Lower leg skin (tissue), 4 donors: Measurements from ENCODE around the gene SIGMAR1. TPM values are rescaled to one million over a fixed set of nuclear protein-coding genes. Genes with fewer than 3 reads are reported as not detected.

ENCODE experiments used
- DNase-seq, 2 donors: peaks; one replicate each; pipeline ENCODE4 v3.0.0-alpha.2; 2019; ENCODE audit warnings: low spot score in 2 of 2
- H3K4me3 ChIP-seq: fragments of 200-600 bp; sonication (generic); 2 replicates; pipeline ENCODE4 v1.5.1; 2017; ENCODE audit warnings: mild to moderate bottlenecking, low read depth; ENCODE audit not compliant: poor library complexity, severe bottlenecking
- CTCF ChIP-seq, 3 donors: fragments of 450-650 bp; IDR thresholded peaks; one replicate each; pipeline ENCODE4 v1.5.1; 2016; ENCODE audit warnings: antibody characterized with exemption in 3 of 3, mild to moderate bottlenecking in 3 of 3, moderate library complexity in 2 of 3
- POLR2A ChIP-seq, 2 donors: fragments of 450-650 bp; IDR thresholded peaks; one replicate each; pipeline ENCODE4 v1.6.1; 2016 to 2017; ENCODE audit warnings: antibody characterized with exemption in 2 of 2, mild to moderate bottlenecking in 1 of 2, moderate library complexity in 1 of 2
- WGBS, 2 donors: methylation state at CpG; one replicate each; pipeline ENCODE4 v1.1.5; 2018; 5-methylcytosine and 5-hydroxymethylcytosine counted together
- intact Hi-C: fragments of 100-400 bp; cut with DNase I; formaldehyde crosslinking; loops from one replicate; pipeline ENCODE4 v1.15.0; 2023; ENCODE audit warnings: low total_unique reads
- total RNA-seq, 4 donors: library from RNA; depleted of rRNA; stranded (reverse); fragments of >200 nt; gene quantifications; one replicate each; pipeline ENCODE4 v1.1.0, GENCODE V29; 2016

SIGMAR1 gene
- total RNA-seq, 4 donors from 2014 or later: 99.1 to 130 (median 107) TPM

- no peak overlapping the region for H3K4me3 ChIP-seq
- intact Hi-C loops: no loop called here
- WGBS, 2 donors: 17 to 20% methylated on average over 1 of the region's 1 CpG
- no peak for TF ChIP-seq POLR2A (IDR thresholded peaks at IDR 0.05)
- TF ChIP-seq CTCF (IDR thresholded peaks at IDR 0.05): no peak
- no peak for DNase-seq
These were observed 36.7 kb downstream of the SIGMAR1 start for GRCh38 chr9:34600908-34601307.

DNA sequence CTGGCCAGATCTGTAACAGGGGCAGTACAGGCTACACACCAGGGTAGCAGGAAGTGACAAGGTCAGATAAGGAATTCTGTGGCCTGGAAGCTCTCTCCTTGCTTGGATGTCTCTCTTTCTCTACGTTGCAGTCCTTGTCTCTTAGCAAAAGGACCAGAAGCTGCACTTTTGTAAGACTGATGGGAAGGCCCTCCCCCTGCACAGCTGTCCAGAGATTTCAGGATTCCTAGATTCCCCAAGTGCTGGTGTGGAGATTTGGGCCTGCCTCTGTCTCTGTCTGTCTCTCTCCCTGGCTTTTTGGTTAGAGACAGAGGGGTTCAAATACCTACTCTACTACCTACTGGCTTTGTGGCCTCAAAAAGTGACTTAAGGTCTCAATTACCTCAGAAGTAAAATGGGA is 38.0 kb downstream of the SIGMAR1 start:
- WGBS, 2 donors: 41 to 63% methylated on average over 1 of the region's 1 CpG
- intact Hi-C loops: loop anchor here (10.0 kb wide), 1 partner anchor 165 kb away; no protein-coding TSS in a partner anchor
- no peak overlapping the region for H3K4me3 ChIP-seq
- no peak for DNase-seq
- TF ChIP-seq CTCF (IDR thresholded peaks at IDR 0.05) (no peak), POLR2A (IDR thresholded peaks at IDR 0.05) (no peak)

DNA sequence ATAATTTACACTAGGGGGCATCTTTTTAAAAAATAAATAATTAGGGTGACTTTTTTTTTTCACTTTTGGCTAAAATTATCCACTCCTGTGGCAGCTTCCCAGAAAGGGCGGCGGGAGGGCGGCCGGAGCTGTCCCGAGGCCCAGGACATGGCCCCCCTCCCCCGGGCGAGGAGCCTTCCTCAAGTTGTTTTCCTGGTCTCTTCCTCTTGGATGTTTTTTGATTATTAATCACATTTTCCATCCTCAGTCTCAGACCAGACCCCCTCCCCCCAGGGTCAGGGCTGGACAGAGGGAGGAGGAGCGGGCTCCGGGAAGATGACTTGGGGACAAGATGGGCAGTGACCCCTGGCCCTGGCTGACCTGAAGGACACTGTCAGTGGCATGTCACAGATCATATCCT is 43.4 kb downstream of the SIGMAR1 start:
- H3K4me3 ChIP-seq: no peak overlapping the region
- no peak for TF ChIP-seq POLR2A (IDR thresholded peaks at IDR 0.05)
- no peak for TF ChIP-seq CTCF (IDR thresholded peaks at IDR 0.05)
- intact Hi-C loops: loop anchor here (5.0 to 10.0 kb wide), 2 partner anchors 42 to 159 kb away; no protein-coding TSS in a partner anchor
- WGBS, 2 donors: 61 to 65% methylated on average over 9 of the region's 9 CpGs
- DNase-seq: no peak

DNA sequence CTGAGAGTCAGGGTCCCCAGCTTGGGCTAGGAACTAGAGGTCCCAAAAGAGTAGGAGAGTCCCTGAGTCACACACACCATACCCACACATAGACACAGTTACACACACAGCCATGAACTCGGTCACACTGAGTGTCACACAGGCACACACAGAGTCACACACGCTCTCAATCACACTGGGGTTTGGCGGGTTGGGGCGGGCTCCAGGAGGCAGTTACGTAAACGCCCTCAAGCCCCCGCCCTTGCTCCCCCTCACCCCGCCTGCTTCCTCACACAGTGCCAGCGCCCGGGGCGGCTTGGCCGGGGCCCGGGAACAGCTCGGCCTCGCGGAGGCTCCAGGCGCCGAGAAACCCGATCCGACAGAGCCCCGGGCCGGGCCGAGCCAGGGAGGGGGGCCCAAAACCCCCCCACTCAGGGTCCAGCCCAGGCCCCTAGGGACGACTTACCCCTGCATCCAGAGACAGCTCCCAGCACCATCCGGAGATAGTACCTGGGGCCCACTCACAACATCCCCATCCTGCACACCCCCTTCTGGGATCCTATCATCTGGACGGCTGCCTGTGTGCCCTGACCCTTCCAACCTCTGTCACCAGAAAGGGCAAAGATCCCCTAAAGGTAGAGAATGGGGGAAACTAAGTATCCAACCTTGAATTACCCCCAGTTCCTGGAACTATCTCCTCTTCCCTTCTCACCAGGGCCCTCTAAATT is 44.5 kb downstream of the SIGMAR1 start:
- peak; percentile 79 to 97 for DNase-seq
- 1 to 2% methylated on average over 12 to 18 of the region's 26 CpGs for WGBS, 2 donors
- TF ChIP-seq POLR2A (IDR thresholded peaks at IDR 0.05) (no peak), CTCF (IDR thresholded peaks at IDR 0.05) (no peak)
- intact Hi-C loops: loop anchor here (5.0 to 10.0 kb wide), 2 partner anchors 41 to 158 kb away; no protein-coding TSS in a partner anchor
- H3K4me3 ChIP-seq: no peak overlapping the region

DNA sequence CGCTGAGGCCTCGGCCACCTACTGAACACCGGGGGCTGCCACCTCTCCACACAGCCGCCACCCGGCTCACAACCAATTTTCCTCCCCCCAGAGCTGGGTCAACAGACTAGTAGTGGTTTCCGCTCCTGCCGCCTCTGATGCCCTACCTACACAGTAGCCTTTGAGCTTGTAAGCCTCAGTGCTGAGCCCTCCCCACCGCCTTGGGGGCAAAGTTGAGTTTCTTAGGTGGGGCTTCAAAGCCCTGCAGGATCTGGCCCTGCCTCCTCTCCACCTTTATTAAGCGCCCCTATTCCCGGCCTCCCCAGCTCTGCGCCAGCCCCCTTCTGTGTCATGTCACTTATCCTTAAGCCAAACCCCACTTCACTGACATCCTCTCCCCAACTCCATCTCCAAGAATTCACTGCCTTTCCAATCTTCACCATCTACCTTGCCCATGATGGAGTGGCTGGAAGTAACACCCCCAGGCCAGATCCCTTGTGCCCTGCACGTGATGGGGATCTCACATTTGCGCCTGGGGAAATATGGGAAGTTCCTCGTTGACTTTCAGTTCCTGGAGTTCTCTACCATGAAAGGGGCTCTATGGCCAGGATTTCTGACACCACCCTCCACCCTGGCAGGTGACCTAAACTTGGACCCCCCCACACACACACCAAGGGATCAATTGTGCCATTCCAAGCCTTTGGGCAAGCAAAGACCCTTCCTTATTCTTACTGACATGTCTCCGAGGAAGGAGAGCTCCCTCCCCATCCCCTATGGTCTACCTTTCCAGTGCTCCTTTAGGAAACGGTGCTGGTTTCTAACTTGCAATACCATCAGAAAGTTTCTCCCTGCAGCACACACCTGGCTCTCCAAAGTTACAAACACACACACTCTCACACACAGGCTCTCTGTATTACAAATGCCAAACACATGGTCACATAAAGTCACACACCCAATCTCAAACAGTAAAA is 45.4 kb downstream of the SIGMAR1 start:
- H3K4me3 ChIP-seq: no peak overlapping the region
- intact Hi-C loops: loop anchor here (5.0 to 10.0 kb wide), 2 partner anchors 40 to 157 kb away; no protein-coding TSS in a partner anchor
- no peak for DNase-seq
- 30 to 33% methylated on average over 15 to 16 of the region's 16 CpGs for WGBS, 2 donors
- TF ChIP-seq POLR2A (IDR thresholded peaks at IDR 0.05) (no peak), CTCF (IDR thresholded peaks at IDR 0.05) (no peak)
